Measurements from ENCODE around the gene B4GALT2. TPM values are rescaled to one million over a fixed set of nuclear protein-coding genes. Genes with fewer than 3 reads are reported as not detected.

The B4GALT2 gene, protein sequence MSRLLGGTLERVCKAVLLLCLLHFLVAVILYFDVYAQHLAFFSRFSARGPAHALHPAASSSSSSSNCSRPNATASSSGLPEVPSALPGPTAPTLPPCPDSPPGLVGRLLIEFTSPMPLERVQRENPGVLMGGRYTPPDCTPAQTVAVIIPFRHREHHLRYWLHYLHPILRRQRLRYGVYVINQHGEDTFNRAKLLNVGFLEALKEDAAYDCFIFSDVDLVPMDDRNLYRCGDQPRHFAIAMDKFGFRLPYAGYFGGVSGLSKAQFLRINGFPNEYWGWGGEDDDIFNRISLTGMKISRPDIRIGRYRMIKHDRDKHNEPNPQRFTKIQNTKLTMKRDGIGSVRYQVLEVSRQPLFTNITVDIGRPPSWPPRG
- 72.7 and 84.0 TPM in 2 replicates for total RNA-seq

DNA sequence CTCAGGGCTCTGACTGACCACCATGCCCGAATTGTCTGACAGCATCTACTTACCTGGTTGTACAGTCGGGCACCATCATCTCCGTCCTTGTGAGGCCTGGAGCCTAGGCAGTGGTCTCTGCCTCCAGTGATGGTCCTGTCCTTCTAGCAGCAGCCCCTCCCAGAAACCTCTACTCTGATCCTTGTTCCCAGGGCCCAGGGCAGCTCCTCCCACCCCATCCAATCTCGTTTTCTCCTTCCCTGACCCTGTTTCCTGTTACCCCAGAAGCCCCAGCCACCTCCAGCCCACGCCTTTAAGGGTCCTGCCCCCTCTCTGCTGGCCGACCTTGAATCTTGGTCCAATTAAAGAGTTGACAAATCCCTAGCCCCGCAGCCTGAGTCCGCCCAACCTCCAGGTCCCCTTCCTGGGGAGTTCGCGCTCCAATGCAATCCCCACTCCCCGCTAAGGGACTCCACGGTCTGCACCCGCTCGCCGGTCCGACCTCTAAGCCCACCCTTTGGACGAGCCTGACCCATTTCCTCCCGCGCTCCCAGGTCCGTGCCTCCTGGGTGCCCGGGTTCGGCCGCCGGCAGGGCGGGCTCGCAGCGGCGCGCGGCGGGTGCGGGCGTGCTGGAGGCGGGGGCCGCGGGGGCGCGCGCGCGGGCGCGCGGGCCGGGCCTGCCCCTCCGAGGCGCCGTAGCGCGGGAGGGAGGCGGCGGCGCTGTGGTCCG, at the start of gene B4GALT2:
TSS of gene B4GALT2 (plus strand) at position 660 of the 710 bp plus-strand sequence. CDS start 1,951 bp downstream, outside the sequence.
- Histone ChIP-seq H3K36me3 (ENCODE audit: control insufficient read depth, insufficient read depth, low read length) (peaks cover 19% of the 10 kb centered on the region), H3K4me3 (ENCODE audit: low read depth, low read length) (peak within 1 kb of the TSS; percentile 46), H3K27me3 (ENCODE audit: control insufficient read depth, insufficient read depth, low read length) (no peaks in the 10 kb centered on the region)
- TF ChIP-seq, protein P1, sequence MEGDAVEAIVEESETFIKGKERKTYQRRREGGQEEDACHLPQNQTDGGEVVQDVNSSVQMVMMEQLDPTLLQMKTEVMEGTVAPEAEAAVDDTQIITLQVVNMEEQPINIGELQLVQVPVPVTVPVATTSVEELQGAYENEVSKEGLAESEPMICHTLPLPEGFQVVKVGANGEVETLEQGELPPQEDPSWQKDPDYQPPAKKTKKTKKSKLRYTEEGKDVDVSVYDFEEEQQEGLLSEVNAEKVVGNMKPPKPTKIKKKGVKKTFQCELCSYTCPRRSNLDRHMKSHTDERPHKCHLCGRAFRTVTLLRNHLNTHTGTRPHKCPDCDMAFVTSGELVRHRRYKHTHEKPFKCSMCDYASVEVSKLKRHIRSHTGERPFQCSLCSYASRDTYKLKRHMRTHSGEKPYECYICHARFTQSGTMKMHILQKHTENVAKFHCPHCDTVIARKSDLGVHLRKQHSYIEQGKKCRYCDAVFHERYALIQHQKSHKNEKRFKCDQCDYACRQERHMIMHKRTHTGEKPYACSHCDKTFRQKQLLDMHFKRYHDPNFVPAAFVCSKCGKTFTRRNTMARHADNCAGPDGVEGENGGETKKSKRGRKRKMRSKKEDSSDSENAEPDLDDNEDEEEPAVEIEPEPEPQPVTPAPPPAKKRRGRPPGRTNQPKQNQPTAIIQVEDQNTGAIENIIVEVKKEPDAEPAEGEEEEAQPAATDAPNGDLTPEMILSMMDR (IDR thresholded peaks at IDR 0.05; ENCODE audit: insufficient read depth, low read length, severe bottlenecking): no peak
- DNase-seq (ENCODE audit: low read depth) (no peak), FAIRE-seq (no peak)

DNA sequence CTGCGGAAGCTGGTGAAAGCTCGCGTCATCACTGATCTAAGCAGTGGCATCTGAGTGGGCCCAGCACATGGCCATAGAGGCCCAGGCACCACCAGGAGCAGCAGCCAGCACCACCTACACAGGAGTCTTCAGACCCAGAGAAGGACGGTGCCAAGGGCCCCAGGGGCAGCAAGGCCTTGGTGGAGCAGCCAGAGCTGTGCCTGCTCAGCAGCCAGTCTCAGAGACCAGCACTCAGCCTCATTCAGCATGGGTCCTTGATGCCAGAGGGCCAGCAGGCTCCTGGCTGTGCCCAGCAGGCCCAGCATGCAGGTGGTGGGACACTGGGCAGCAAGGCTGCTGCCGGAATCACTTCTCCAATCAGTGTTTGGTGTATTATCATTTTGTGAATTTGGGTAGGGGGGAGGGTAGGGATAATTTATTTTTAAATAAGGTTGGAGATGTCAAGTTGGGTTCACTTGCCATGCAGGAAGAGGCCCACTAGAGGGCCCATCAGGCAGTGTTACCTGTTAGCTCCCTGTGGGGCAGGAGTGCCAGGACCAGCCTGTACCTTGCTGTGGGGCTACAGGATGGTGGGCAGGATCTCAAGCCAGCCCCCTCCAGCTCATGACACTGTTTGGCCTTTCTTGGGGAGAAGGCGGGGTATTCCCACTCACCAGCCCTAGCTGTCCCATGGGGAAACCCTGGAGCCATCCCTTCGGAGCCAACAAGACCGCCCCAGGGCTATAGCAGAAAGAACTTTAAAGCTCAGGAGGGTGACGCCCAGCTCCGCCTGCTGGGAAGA, 48.7 kb upstream of the B4GALT2 start:
- TF ChIP-seq, protein P1 (IDR thresholded peaks at IDR 0.05; ENCODE audit: insufficient read depth, low read length, severe bottlenecking): peak; percentile 60
- Histone ChIP-seq H3K4me3 (ENCODE audit: low read depth, low read length) (no peak overlapping the region), H3K27me3 (ENCODE audit: control insufficient read depth, insufficient read depth, low read length) (no peaks in the 10 kb centered on the region), H3K36me3 (ENCODE audit: control insufficient read depth, insufficient read depth, low read length) (no peaks in the 10 kb centered on the region)
- no peak for DNase-seq (ENCODE audit: low read depth)
- no peak for FAIRE-seq

DNA sequence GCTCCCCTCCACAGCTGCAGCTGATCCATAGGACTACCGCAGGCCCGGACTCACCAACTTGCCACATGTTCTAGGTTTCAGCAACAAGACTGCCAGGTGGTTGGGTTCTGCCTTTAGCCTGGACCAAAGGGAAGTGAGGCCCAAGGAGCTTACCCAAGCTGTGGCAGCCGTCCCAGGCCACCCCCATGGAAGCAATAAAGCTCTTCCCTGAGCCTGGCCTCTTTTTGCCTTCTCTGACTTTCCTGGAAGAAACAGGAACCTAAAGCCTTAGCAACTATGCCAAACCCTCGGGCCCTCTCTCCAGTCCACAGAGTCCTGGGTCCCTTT, 48.1 kb upstream of the B4GALT2 start:
- FAIRE-seq (no peak), DNase-seq (ENCODE audit: low read depth) (no peak)

DNA sequence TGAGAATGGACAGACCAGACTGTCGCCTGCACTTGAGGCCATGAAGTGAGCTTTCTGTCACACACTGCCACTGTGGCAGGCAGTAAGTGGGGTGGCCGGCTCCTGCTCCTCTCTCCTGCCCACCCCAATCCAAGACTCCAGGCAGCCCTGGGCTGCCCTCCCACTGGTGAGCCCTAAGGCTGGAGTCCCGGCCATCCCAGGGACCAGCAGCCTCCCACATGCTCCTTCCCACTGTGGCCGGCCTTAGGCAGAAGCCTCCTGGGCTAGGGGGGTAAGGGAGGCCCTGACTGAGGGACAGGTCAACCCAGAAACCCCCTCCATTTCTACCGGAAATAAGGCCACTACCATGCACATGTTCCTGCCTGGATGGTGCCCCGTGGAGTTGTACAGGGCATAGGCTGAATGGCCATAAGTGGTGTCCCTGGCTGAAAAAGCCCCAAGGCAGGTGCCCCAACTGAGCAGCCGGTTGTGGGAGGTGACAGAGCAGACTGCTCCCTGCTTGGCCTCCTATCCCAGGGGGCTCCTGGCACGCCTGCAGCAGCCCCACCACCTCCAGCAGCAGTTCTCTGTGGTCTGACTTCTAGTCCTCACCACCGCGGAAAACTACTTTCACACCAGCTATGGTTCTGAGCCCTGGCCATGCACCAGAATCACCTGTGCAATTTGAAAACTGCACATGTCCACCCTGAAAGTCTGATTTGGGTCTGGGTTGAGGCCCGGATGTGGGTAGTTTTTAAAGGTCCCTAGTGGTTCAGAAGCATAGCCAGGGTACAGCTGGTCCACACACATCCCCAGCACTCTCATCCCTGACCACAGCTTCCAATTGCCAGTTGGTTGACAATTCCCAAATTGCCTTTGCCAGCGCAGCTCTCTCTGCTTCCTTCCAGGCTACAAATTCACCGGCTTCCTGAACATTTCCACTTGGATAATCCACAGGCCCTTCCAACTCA, 47.0 kb upstream of the B4GALT2 start:
- FAIRE-seq (peak; percentile 40), DNase-seq (ENCODE audit: low read depth) (no peak)
- no peaks in the 10 kb centered on the region for H3K27me3 ChIP-seq (ENCODE audit: control insufficient read depth, insufficient read depth, low read length)
- H3K36me3 ChIP-seq (ENCODE audit: control insufficient read depth, insufficient read depth, low read length): peaks cover 3% of the 10 kb centered on the region
- TF ChIP-seq, protein P1 (IDR thresholded peaks at IDR 0.05; ENCODE audit: insufficient read depth, low read length, severe bottlenecking): no peak
- H3K4me3 ChIP-seq (ENCODE audit: low read depth, low read length): no peak overlapping the region

More for the DNA sequence above, 48.1 kb upstream of the B4GALT2 start:
- no peak overlapping the region for H3K4me3 ChIP-seq (ENCODE audit: low read depth, low read length)
- TF ChIP-seq, protein P1 (IDR thresholded peaks at IDR 0.05; ENCODE audit: insufficient read depth, low read length, severe bottlenecking): no peak
- H3K27me3 ChIP-seq (ENCODE audit: control insufficient read depth, insufficient read depth, low read length): no peaks in the 10 kb centered on the region
- H3K36me3 ChIP-seq (ENCODE audit: control insufficient read depth, insufficient read depth, low read length): no peaks in the 10 kb centered on the region

DNA sequence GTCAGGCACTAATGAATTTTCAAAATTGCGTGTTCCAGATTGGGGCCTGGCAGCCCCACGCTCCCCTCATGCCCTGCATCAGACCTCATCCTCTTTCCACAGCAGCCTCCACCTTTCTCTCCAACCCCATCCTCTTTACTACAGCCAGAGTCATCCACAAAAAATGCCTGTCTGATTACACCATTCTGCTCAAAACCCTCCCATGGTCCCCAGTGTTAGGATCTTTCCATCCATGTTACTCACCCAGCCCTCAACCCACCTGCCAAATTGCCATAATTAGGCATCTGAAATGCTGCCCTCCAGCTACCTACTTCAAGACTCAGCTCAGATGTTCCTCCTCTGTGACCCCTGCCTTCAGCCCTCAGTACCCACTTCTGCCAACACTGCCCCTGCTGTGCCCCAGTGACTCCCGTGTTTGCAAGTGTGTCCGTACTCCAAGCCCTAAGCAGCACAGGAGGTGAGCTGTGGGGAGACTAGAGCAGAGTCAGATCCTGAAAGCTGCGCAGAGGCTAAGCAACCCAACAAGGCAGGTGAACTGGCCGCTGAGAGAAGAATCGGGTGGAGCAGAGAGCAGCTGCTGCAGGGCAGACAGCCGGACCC, 46.1 kb upstream of the B4GALT2 start:
- FAIRE-seq (peak; percentile 7), DNase-seq (ENCODE audit: low read depth) (peak; percentile 82)
- no peaks in the 10 kb centered on the region for H3K27me3 ChIP-seq (ENCODE audit: control insufficient read depth, insufficient read depth, low read length)
- peak overlapping the region; percentile 58 for H3K4me3 ChIP-seq (ENCODE audit: low read depth, low read length)
- H3K36me3 ChIP-seq (ENCODE audit: control insufficient read depth, insufficient read depth, low read length): peaks cover 3% of the 10 kb centered on the region
- TF ChIP-seq, protein P1 (IDR thresholded peaks at IDR 0.05; ENCODE audit: insufficient read depth, low read length, severe bottlenecking): no peak
